HFF-Myc (cell line): ENCODE results near the gene GRAMD1B.

Experiments
- DNase-seq: peaks from one replicate; pipeline ENCODE4 v3.0.0-alpha.2; 2011; ENCODE audit warnings: low read depth; ENCODE audit errors: extremely low read depth
- H3K4me3 ChIP-seq: replicated peaks from 2 replicates; pipeline ENCODE4 v1.5.1; 2011; ENCODE audit warnings: low read depth, mild to moderate bottlenecking, control low read depth, low read length
- TF ChIP-seq, protein P1 (sequence below): IDR thresholded peaks from 2 replicates; pipeline ENCODE4 v1.5.1; 2012; ENCODE audit warnings: mild to moderate bottlenecking, low read depth, low read length, control low read depth; ENCODE audit errors: missing control alignments

The GRAMD1B gene

GRCh38 chr11:123479048-123479837 is 49.2 kb downstream of the GRAMD1B start:
- TF ChIP-seq, protein P1, sequence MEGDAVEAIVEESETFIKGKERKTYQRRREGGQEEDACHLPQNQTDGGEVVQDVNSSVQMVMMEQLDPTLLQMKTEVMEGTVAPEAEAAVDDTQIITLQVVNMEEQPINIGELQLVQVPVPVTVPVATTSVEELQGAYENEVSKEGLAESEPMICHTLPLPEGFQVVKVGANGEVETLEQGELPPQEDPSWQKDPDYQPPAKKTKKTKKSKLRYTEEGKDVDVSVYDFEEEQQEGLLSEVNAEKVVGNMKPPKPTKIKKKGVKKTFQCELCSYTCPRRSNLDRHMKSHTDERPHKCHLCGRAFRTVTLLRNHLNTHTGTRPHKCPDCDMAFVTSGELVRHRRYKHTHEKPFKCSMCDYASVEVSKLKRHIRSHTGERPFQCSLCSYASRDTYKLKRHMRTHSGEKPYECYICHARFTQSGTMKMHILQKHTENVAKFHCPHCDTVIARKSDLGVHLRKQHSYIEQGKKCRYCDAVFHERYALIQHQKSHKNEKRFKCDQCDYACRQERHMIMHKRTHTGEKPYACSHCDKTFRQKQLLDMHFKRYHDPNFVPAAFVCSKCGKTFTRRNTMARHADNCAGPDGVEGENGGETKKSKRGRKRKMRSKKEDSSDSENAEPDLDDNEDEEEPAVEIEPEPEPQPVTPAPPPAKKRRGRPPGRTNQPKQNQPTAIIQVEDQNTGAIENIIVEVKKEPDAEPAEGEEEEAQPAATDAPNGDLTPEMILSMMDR, result no peak
- DNase-seq, result no peak
- no peak overlapping the region for H3K4me3 ChIP-seq

GRCh38 chr11:123480290-123480815 is 50.3 kb downstream of the GRAMD1B start:
- TF ChIP-seq, protein P1, result no peak
- DNase-seq, result no peak
- no peak overlapping the region for H3K4me3 ChIP-seq

DNA sequence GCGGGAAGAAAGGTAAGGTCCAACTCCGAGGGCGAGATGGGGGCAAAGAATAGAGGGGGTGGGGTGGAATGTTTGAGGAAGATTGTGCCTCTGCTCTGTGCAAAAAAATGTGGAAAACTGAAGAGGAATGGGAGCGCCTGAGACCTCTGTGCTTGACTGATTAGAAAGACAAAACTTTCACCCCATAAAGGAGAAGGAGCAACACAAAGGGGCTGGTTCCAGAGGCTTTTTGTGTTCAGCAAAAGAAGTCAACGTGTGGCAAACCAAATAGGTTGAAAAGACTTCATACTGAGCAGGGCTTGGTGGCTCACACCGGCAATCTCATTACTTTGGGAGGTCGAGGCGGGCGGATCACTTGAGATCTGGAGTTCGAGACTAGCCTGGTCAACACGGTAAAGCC is 50.8 kb downstream of the GRAMD1B start:
- no peak for DNase-seq
- H3K4me3 ChIP-seq, result no peak overlapping the region
- TF ChIP-seq, protein P1, result no peak

- TF ChIP-seq, protein P1, result no peak
- DNase-seq, result no peak
- no peak overlapping the region for H3K4me3 ChIP-seq
These were observed 51.6 kb downstream of the GRAMD1B start for GRCh38 chr11:123481640-123482039.

DNA sequence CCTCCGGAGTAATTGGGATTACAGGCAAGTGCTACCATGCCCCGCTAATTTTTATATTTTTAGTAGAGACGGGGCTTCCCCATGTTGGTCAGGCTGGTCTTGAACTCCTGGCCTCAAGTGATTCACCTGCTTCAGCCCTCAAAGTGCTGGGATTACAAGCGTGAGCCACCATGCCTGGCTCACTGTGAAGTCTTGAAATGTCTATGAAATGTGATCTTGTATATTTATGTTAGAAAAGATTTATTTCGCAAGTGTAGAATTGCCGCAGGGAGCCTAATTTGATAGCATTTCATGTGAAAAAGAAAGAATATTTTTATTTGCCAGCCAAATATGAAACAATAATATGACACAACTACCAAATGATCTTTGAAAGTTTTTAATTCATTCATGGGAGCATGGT is 52.1 kb downstream of the GRAMD1B start:
- DNase-seq, result no peak
- no peak overlapping the region for H3K4me3 ChIP-seq
- TF ChIP-seq, protein P1, result no peak

- no peak overlapping the region for H3K4me3 ChIP-seq
- DNase-seq, result no peak
- TF ChIP-seq, protein P1, result no peak
These were observed 53.0 kb downstream of the GRAMD1B start for GRCh38 chr11:123483058-123483457.
